ENCODE results near the gene ANO1. TPM values are rescaled to one million over a fixed set of nuclear protein-coding genes. Genes with fewer than 3 reads are reported as not detected.

The ANO1 gene
- total RNA-seq, 1 donor from 2014 or later: 9.0 TPM

- H3K27ac ChIP-seq: no peak overlapping the region
- peaks cover 15% of the 10 kb centered on the region for H3K27me3 ChIP-seq (ENCODE audit: low read depth)
- H3K9me3 ChIP-seq: no peaks in the 10 kb centered on the region
- H3K4me1 ChIP-seq: peaks cover 16% of the 10 kb centered on the region
- intact Hi-C loops (cut with DNase I): no loop called here
- DNase-seq: no peak
- no peak overlapping the region for H3K4me3 ChIP-seq
- no peak for ATAC-seq
- H3K36me3 ChIP-seq: no peaks in the 10 kb centered on the region
- TF ChIP-seq CTCF (IDR thresholded peaks at IDR 0.05): no peak
Measured at GRCh38 chr11:70145071-70145470, 67.0 kb downstream of the ANO1 start.

GRCh38 chr11:70145841-70146240, 67.7 kb downstream of the ANO1 start:
- H3K27me3 ChIP-seq (ENCODE audit: low read depth): peaks cover 15% of the 10 kb centered on the region

GRCh38 chr11:70146299-70146698, 68.2 kb downstream of the ANO1 start:
- DNase-seq (no peak), ATAC-seq (no peak)
- intact Hi-C loops (cut with DNase I): no loop called here
- Histone ChIP-seq H3K4me1 (peaks cover 5% of the 10 kb centered on the region), H3K27me3 (ENCODE audit: low read depth) (peaks cover 15% of the 10 kb centered on the region), H3K4me3 (no peak overlapping the region), H3K9me3 (no peaks in the 10 kb centered on the region), H3K36me3 (no peaks in the 10 kb centered on the region), H3K27ac (no peak overlapping the region)
- TF ChIP-seq CTCF (IDR thresholded peaks at IDR 0.05): no peak

More at GRCh38 chr11:70145841-70146240, 67.7 kb downstream of the ANO1 start:
- intact Hi-C loops (cut with DNase I): no loop called here
- ATAC-seq: no peak
- Histone ChIP-seq H3K4me1 (peaks cover 10% of the 10 kb centered on the region), H3K4me3 (no peak overlapping the region), H3K27ac (no peak overlapping the region), H3K9me3 (no peaks in the 10 kb centered on the region), H3K36me3 (no peaks in the 10 kb centered on the region)
- no peak for TF ChIP-seq CTCF (IDR thresholded peaks at IDR 0.05)
- DNase-seq: no peak

GRCh38 chr11:70146895-70147520, 68.9 kb downstream of the ANO1 start:
- H3K4me3 ChIP-seq: no peak overlapping the region
- intact Hi-C loops (cut with DNase I): no loop called here
- H3K27me3 ChIP-seq (ENCODE audit: low read depth): peaks cover 9% of the 10 kb centered on the region
- DNase-seq: no peak
- H3K27ac ChIP-seq: no peak overlapping the region
- TF ChIP-seq CTCF (IDR thresholded peaks at IDR 0.05): no peak
- H3K4me1 ChIP-seq: no peaks in the 10 kb centered on the region
- no peak for ATAC-seq
- no peaks in the 10 kb centered on the region for H3K36me3 ChIP-seq
- H3K9me3 ChIP-seq: no peaks in the 10 kb centered on the region

GRCh38 chr11:70147668-70148067, 69.6 kb downstream of the ANO1 start:
- intact Hi-C loops (cut with DNase I): no loop called here
- Histone ChIP-seq H3K36me3 (no peaks in the 10 kb centered on the region), H3K9me3 (no peaks in the 10 kb centered on the region), H3K4me3 (no peak overlapping the region), H3K4me1 (no peaks in the 10 kb centered on the region), H3K27me3 (ENCODE audit: low read depth) (peaks cover 7% of the 10 kb centered on the region), H3K27ac (no peak overlapping the region)
- no peak for ATAC-seq
- no peak for TF ChIP-seq CTCF (IDR thresholded peaks at IDR 0.05)
- no peak for DNase-seq

Measured in lower lobe of right lung (tissue), 2 donors.